SK-N-SH (cell line): ENCODE data around the gene AHDC1.

ENCODE experiments used
- CHD2 ChIP-seq: fragments of 150-350 bp; IDR thresholded peaks from 2 replicates; pipeline ENCODE4 v1.6.1; 2018; ENCODE audit warnings: low read length; ENCODE audit not compliant: partially characterized antibody
- CTCF ChIP-seq: fragments of 200-600 bp; sonication (generic); IDR thresholded peaks from 2 replicates; pipeline ENCODE4 v1.6.1; 2017; ENCODE audit warnings: antibody characterized with exemption, mild to moderate bottlenecking, moderate library complexity
- EP300 ChIP-seq, 2 experiments: IDR thresholded peaks; 2 replicates each; pipeline versions ENCODE4 v1.4.0 to v1.6.1; 2012; ENCODE audit warnings: borderline replicate concordance in 1 of 2, low read depth in 1 of 2, low read length in 1 of 2
- EZH2phosphoT487 ChIP-seq: fragments of 200-600 bp; sonication (generic); IDR thresholded peaks from 2 replicates; pipeline ENCODE4 v1.6.1; 2017; ENCODE audit warnings: low read depth, mixed run types, mild to moderate bottlenecking, antibody characterized with exemption, moderate library complexity, borderline replicate concordance
- FOXM1 ChIP-seq: IDR thresholded peaks from 2 replicates; pipeline ENCODE4 v1.4.0; 2012; ENCODE audit warnings: low read depth, mild to moderate bottlenecking
- GABPA ChIP-seq: IDR thresholded peaks from 2 replicates; pipeline ENCODE4 v1.4.0; 2012; ENCODE audit warnings: low read depth, mild to moderate bottlenecking
- PBX3 ChIP-seq: IDR thresholded peaks from 2 replicates; pipeline ENCODE4; 2012
- POLR2AphosphoS5 ChIP-seq: IDR thresholded peaks from 2 replicates; pipeline ENCODE4 v1.6.1; 2012; ENCODE audit warnings: low read depth, low read length
- RAD21 ChIP-seq: IDR thresholded peaks from 2 replicates; pipeline ENCODE4 v1.6.1; 2012; ENCODE audit warnings: mild to moderate bottlenecking, low read length
- SMC3 ChIP-seq: IDR thresholded peaks from 2 replicates; pipeline ENCODE4 v1.6.1; 2012; ENCODE audit warnings: low read depth, low read length, improper control_type of control experiment
- USF2 ChIP-seq: fragments of 150-350 bp; IDR thresholded peaks from 2 replicates; pipeline ENCODE4 v1.6.1; 2017; ENCODE audit warnings: antibody characterized with exemption, low read length, low read depth, borderline replicate concordance
- TF ChIP-seq, protein P1 (sequence below): IDR thresholded peaks from 2 replicates; pipeline ENCODE4 v1.4.0; 2012; ENCODE audit warnings: low read depth
- TF ChIP-seq, protein P2 (sequence below): IDR thresholded peaks from 2 replicates; pipeline ENCODE4 v1.4.0; 2012; ENCODE audit warnings: low read depth, borderline replicate concordance

- no peak for TF ChIP-seq POLR2AphosphoS5
- TF ChIP-seq SMC3, result no peak
- TF ChIP-seq FOXM1, result no peak
- no peak for TF ChIP-seq CTCF
- TF ChIP-seq, protein P1, sequence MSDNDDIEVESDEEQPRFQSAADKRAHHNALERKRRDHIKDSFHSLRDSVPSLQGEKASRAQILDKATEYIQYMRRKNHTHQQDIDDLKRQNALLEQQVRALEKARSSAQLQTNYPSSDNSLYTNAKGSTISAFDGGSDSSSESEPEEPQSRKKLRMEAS, result no peak
- TF ChIP-seq USF2, result no peak
- TF ChIP-seq EZH2phosphoT487, result no peak
- TF ChIP-seq CHD2, result no peak
- no peak for TF ChIP-seq GABPA
- TF ChIP-seq EP300 (IDR thresholded peaks at IDR 0.05; ENCODE audit: borderline replicate concordance in 1 of 2, low read depth in 1 of 2, low read length in 1 of 2), result no peak
- no peak for TF ChIP-seq PBX3
- no peak for TF ChIP-seq RAD21
- TF ChIP-seq, protein P2, sequence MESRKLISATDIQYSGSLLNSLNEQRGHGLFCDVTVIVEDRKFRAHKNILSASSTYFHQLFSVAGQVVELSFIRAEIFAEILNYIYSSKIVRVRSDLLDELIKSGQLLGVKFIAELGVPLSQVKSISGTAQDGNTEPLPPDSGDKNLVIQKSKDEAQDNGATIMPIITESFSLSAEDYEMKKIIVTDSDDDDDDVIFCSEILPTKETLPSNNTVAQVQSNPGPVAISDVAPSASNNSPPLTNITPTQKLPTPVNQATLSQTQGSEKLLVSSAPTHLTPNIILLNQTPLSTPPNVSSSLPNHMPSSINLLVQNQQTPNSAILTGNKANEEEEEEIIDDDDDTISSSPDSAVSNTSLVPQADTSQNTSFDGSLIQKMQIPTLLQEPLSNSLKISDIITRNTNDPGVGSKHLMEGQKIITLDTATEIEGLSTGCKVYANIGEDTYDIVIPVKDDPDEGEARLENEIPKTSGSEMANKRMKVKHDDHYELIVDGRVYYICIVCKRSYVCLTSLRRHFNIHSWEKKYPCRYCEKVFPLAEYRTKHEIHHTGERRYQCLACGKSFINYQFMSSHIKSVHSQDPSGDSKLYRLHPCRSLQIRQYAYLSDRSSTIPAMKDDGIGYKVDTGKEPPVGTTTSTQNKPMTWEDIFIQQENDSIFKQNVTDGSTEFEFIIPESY, result no peak
Measured at GRCh38 chr1:27650171-27650538, 46.2 kb upstream of the AHDC1 start.
